HepG2 (cell line): Measurements from ENCODE around the gene SMAD2. TPM values are rescaled to one million over a fixed set of nuclear protein-coding genes. Genes with fewer than 3 reads are reported as not detected.

ENCODE experiments used
- ATAC-seq: fragments of 200-7000 bp; cut with Tn5 transposase; 3 replicates; pipeline ENCODE4 v1.9.1; 2020; ENCODE audit warnings: mild to moderate bottlenecking, moderate library complexity
- BruUV-seq: library from RNA; stranded (reverse); fragments of 400-500 nt; replicated peaks from 2 replicates; lab custom pipeline; 2021; lab: Mats Ljungman, UMichigan
- CTCF ChIA-PET: fragments of 300-600 bp; formaldehyde crosslinking; extraction: SDS; loops from one replicate; lab custom pipeline; 2021; ENCODE audit warnings: low total read pairs, inconsistent platforms, low intra/inter-chr PET ratio; lab: Yijun Ruan, JAX
- POLR2A ChIA-PET: fragments of 350-600 bp; sonication (Branson Sonifier 250); formaldehyde crosslinking; loops from one replicate; lab custom pipeline; 2020; ENCODE audit warnings: antibody characterized with exemption, inconsistent platforms; lab: Yijun Ruan, JAX
- DNase-seq: peaks from one replicate; pipeline ENCODE4 v3.0.0-alpha.2; 2015; ENCODE audit warnings: low spot score
- FAIRE-seq: peaks from 3 replicates; lab custom pipeline; 2011; peaks lifted over from hg19 to GRCh38; lab: Jason Lieb, UNC
- H2AFZ ChIP-seq: one replicate; pipeline ENCODE4 v1.6.1; 2011; ENCODE audit warnings: low read length, inconsistent platforms
- H3K27ac ChIP-seq: fragments of 300-600 bp; 3 replicates; pipeline ENCODE4 v1.8.0; 2011; ENCODE audit warnings: mixed run types, mild to moderate bottlenecking, mixed read lengths, low read length, inconsistent platforms; ENCODE audit not compliant: insufficient read depth; ENCODE audit errors: extremely low read length
- H3K27me3 ChIP-seq, 2 experiments: fragments of 200-600 bp in 1 of 2; 2 replicates in 1 of 2; 3 replicates in 1 of 2; pipeline versions ENCODE4 v1.6.0 to v1.8.0; 2011; ENCODE audit warnings: low read length in 2 of 2, mild to moderate bottlenecking in 2 of 2, moderate library complexity in 2 of 2, inconsistent platforms in 1 of 2; ENCODE audit not compliant: insufficient read depth in 2 of 2, control insufficient read depth in 1 of 2
- H3K36me3 ChIP-seq, 2 experiments: fragments of 200-600 bp in 1 of 2; replicated peaks in 1 of 2; 2 replicates in 1 of 2; 3 replicates in 1 of 2; pipeline versions ENCODE4 v1.5.1 to v1.8.0; 2011; ENCODE audit warnings: low read length in 2 of 2, inconsistent platforms in 1 of 2; ENCODE audit not compliant: insufficient read depth in 2 of 2, control insufficient read depth in 1 of 2
- H3K4me1 ChIP-seq: 2 replicates; pipeline ENCODE4 v1.5.1; 2012; ENCODE audit warnings: low read length, inconsistent platforms; ENCODE audit not compliant: insufficient read depth
- H3K4me2 ChIP-seq: 2 replicates; pipeline ENCODE4 v1.6.0; 2011; ENCODE audit warnings: low read depth, low read length, inconsistent platforms
- H3K4me3 ChIP-seq, 3 experiments: fragments of 200-600 bp in 1 of 3; sonication (generic), shearing (Covaris generic) in 1 of 3; replicated peaks in 1 of 3; 2 replicates each; pipeline ENCODE4 v1.5.1; 2011 to 2016; ENCODE audit warnings: low read length in 3 of 3, inconsistent platforms in 2 of 3, low read depth in 2 of 3, mild to moderate bottlenecking in 2 of 3, control low read depth in 1 of 3, mixed read lengths in 1 of 3; ENCODE audit not compliant: insufficient read depth in 1 of 3
- H3K79me2 ChIP-seq: one replicate; pipeline ENCODE4 v1.6.1; 2011; ENCODE audit warnings: low read length, inconsistent platforms; ENCODE audit not compliant: insufficient read depth
- H3K9ac ChIP-seq: 2 replicates; pipeline ENCODE4 v1.6.0; 2011; ENCODE audit warnings: mild to moderate bottlenecking, low read depth, low read length, inconsistent platforms; ENCODE audit not compliant: insufficient read depth
- H3K9me3 ChIP-seq: 2 replicates; pipeline ENCODE4 v1.5.1; 2012; ENCODE audit warnings: mild to moderate bottlenecking, low read length
- H4K20me1 ChIP-seq: 2 replicates; pipeline ENCODE4 v1.6.0; 2011; ENCODE audit warnings: inconsistent platforms, mild to moderate bottlenecking, low read length, moderate library complexity; ENCODE audit not compliant: insufficient read depth
- ATF7 ChIP-seq, 2 experiments: fragments of 450-650 bp in 1 of 2; sonication (generic) in 1 of 2; formaldehyde crosslinking in 1 of 2; IDR thresholded peaks; 2 replicates each; pipeline versions ENCODE4 v1.4.0 to v1.6.1; 2016 to 2020; ENCODE audit warnings: antibody characterized with exemption in 1 of 2, mild to moderate bottlenecking in 1 of 2, missing genetic modification reagents in 1 of 2
- CBX1 ChIP-seq: IDR thresholded peaks from one replicate; pipeline ENCODE4 v1.6.1; 2016; ENCODE audit warnings: antibody characterized with exemption, low read depth
- MTA3 ChIP-seq: sonication (generic); formaldehyde crosslinking; IDR thresholded peaks from 2 replicates; pipeline ENCODE4 v1.4.0; 2020; ENCODE audit warnings: missing genetic modification reagents
- ZNF569 ChIP-seq: sonication (generic); formaldehyde crosslinking; IDR thresholded peaks from 2 replicates; pipeline ENCODE4 v1.5.0; 2020; ENCODE audit warnings: mild to moderate bottlenecking, missing genetic modification reagents, moderate library complexity, borderline replicate concordance
- WGBS: methylation state at CpG from one replicate; pipeline ENCODE4 v1.1.6; 2017; ENCODE audit warnings: low lambda C conversion rate; 5-methylcytosine and 5-hydroxymethylcytosine counted together
- in situ Hi-C: cut with HindIII; loops from 2 replicates; pipeline ENCODE4 v1.10.0; 2017; ENCODE audit warnings: low pct_unique_long_range_greater_than_20kb; ENCODE audit not compliant: extremely low pct_ligation_motif_present
- intact Hi-C: fragments of 100-400 bp; cut with micrococcal nuclease; formaldehyde crosslinking; loops from one replicate; pipeline ENCODE4 v1.10.0; 2022; ENCODE audit not compliant: unreplicated experiment
- polyA plus RNA-seq, 8 experiments: library from polyadenylated mRNA; depleted of rRNA in 3 of 8; stranded (reverse) in 7 of 8; unstranded in 1 of 8; fragments of >200 nt; fragmentation: Illumina TruSeq in 4 of 8; extraction: Trizol in 4 of 8; gene quantifications; 2 replicates each; pipeline versions ENCODE4 v1.2.1 to v1.2.3, GENCODE V29; 2011 to 2016; ENCODE audit warnings: low read depth in 4 of 8, missing spikeins in 1 of 8, mixed read lengths in 1 of 8; ENCODE audit not compliant: insufficient read depth in 1 of 8
- total RNA-seq, 5 experiments: library from RNA; depleted of rRNA; stranded (reverse); fragments of >200 nt; fragmentation: Illumina TruSeq; extraction: Trizol; gene quantifications; 2 replicates each; pipeline ENCODE4 v1.2.3, GENCODE V29; 2016; ENCODE audit warnings: low read depth in 1 of 5
- TF ChIP-seq, protein P1 (sequence below): sonication (generic); formaldehyde crosslinking; IDR thresholded peaks from 2 replicates; pipeline ENCODE4 v1.5.0; 2020; ENCODE audit warnings: mild to moderate bottlenecking, missing genetic modification reagents, borderline replicate concordance

The SMAD2 gene
- total and polyA plus RNA-seq, 2 of the 13 experiments (the other 11 are each of a cell fraction or from before 2014, with no cell fraction given): 40.2 to 96.2 TPM

DNA sequence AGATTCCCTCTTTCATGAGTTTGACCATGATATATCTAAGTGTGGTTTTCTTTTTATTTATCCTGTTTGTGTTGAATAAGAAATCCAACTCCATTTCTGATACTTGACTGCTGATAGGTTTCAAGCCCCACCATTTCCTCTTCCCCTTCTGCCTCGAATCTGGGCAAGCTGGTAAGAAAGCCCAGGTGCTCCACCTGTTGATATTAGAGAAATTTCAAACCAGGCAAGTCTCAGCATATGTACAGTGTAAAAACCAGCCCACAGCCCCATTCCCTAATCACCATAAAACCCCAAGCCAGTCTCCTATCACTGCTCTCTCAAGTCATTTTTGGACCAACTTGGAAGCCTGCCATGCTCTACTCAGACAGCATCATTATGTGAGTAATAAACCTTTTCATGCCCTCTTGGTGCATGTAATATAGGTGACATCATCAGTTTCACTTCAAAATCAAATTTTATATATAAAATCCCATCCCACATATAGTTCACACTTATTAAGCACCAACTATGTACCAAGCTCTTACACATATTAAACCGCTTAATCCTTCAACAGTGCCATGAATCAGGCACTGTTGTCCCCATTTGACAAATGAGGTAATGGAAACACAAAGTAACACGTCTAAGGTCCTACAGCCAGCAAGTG lies 46.6 kb downstream of the SMAD2 start:
- Histone ChIP-seq H3K4me3 (no peak overlapping the region), H3K4me1 (peaks cover 20% of the 10 kb centered on the region), H3K36me3 (peaks cover 11 to 28% of the 10 kb centered on the region in 2 experiments; a peak in 4 of 5 replicates), H3K9me3 (no peaks in the 10 kb centered on the region), H3K27ac (no peak overlapping the region), H3K4me2 (no peak overlapping the region), H3K27me3 (no peaks in the 10 kb centered on the region), H3K79me2 (peaks cover 3% of the 10 kb centered on the region), H2AFZ (no peak overlapping the region), H3K9ac (no peak overlapping the region), H4K20me1 (no peaks in the 10 kb centered on the region)
- in situ Hi-C loops (no loop called here), intact Hi-C loops (no loop called here)
- no TSS peak for BruUV-seq
- ChIA-PET POLR2A (no interaction called here), CTCF (no interaction called here)
- no peak for DNase-seq
- no peak for FAIRE-seq
- TF ChIP-seq ATF7 (IDR thresholded peaks at IDR 0.05) (peak; percentile 66), ATF7 (CRISPR knock-in tag; IDR thresholded peaks at IDR 0.05) (no peak), ZNF569 (no peak), CBX1 (no peak)
- TF ChIP-seq, protein P1, sequence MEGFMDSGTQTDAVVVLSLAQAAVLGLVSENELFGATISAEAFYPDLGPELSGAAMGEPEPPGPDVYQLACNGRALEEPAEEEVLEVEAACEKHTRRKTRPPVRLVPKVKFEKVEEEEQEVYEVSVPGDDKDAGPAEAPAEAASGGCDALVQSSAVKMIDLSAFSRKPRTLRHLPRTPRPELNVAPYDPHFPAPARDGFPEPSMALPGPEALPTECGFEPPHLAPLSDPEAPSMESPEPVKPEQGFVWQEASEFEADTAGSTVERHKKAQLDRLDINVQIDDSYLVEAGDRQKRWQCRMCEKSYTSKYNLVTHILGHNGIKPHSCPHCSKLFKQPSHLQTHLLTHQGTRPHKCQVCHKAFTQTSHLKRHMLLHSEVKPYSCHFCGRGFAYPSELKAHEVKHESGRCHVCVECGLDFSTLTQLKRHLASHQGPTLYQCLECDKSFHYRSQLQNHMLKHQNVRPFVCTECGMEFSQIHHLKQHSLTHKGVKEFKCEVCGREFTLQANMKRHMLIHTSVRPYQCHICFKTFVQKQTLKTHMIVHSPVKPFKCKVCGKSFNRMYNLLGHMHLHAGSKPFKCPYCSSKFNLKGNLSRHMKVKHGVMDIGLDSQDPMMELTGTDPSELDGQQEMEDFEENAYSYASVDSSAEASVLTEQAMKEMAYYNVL (CRISPR knock-in tag): no peak
- ATAC-seq: no peak
- WGBS: 99% methylated on average over 3 of the region's 3 CpGs

DNA sequence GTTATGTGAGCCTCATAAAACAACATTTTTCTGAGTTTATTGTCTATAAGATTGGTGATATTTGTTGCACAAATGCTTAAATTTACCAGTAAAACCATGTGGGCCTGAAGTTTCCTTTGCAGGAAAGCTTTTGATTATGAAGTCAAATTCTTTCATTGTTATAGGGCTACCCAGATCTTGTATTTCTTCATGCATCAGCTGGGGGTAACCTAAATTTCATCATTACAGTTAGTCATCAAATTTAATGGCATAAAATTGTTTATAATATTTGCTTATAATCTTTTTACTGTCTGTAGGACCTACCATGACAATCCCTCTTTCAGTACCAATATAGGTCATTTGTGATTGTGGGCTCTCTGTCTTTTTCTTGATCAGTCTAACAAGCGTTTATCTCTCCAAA lies 47.8 kb downstream of the SMAD2 start:
- H3K4me3 ChIP-seq: no peak overlapping the region
- no peak for FAIRE-seq
- no peak overlapping the region for H3K9ac ChIP-seq
- peaks cover 6% of the 10 kb centered on the region for H3K79me2 ChIP-seq
- peaks cover 20% of the 10 kb centered on the region for H3K4me1 ChIP-seq
- no TSS peak for BruUV-seq
- no peak overlapping the region for H2AFZ ChIP-seq
- no peak overlapping the region for H3K4me2 ChIP-seq
- H3K27ac ChIP-seq: peak overlapping the region; percentile 24
- WGBS: 91% methylated on average over 1 of the region's 1 CpG
- no peaks in the 10 kb centered on the region for H4K20me1 ChIP-seq
- DNase-seq: no peak
- POLR2A ChIA-PET: no interaction called here
- peaks cover 8 to 18% of the 10 kb centered on the region in 2 experiments; a peak in 4 of 5 replicates for H3K36me3 ChIP-seq
- no peaks in the 10 kb centered on the region for H3K9me3 ChIP-seq
- CTCF ChIA-PET: no interaction called here
- in situ Hi-C loops: no loop called here
- no peaks in the 10 kb centered on the region for H3K27me3 ChIP-seq
- intact Hi-C loops: no loop called here
- no peak for ATAC-seq
- TF ChIP-seq MTA3 (CRISPR knock-in tag): no peak
